ENCODE data around the gene PEAK1.

PEAK1 gene

DNA sequence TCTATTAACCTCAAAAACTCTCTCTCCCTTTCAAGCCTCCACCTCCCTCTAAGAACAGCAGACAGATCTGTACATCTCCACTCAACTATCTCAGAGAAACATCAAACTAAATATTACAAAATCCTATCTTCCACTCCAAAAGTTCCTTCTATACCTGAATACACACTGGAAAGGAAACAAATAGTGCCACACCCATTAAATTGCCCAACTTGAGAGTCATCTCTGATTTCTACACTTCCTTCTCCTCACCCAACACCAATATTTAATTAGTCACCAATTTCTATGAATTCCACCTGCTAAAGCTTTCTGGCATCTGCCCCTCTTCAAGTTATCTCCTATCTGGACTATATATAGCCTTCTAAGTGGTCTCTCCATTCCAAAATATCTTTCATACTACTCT is 65.8 kb downstream of the PEAK1 start:
- DNase-seq = no peak

DNA sequence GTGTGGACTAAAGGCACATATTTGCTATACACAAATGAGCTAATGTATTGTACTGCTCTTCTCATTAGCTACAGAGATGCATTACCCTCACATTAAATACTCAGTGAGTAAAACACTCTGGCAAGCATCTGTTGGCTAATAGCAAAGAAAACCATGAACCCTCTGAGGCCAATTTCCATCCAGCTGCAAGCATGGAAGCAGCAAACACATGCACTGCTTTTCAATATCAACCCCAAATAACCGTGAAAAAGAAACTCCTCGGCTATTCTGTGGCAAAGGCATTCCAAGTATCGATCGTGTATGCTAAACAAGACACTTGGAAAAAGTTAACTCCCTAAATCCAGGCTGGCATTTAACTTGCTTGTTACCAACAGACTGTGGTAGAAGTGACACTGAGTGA is 67.0 kb downstream of the PEAK1 start:
- DNase-seq = no peak

DNA sequence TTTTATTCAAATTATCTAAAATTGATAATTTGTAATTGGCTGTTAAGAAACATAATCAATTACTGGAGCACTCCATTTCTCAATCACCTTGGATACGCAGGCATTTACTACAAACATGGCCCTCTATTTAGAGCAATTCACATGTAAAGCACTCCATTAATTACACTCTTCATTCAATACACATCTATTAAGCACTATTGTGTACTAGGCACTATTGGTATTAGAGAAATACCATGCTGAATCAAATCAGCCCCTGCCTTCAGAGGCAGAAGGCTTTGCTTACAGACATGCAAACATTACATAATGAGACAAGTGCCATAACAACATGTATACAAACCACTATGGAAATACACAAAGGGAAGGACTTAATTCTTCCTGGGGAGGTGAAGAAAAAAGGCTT is 69.1 kb downstream of the PEAK1 start:
- no peak for DNase-seq

DNA sequence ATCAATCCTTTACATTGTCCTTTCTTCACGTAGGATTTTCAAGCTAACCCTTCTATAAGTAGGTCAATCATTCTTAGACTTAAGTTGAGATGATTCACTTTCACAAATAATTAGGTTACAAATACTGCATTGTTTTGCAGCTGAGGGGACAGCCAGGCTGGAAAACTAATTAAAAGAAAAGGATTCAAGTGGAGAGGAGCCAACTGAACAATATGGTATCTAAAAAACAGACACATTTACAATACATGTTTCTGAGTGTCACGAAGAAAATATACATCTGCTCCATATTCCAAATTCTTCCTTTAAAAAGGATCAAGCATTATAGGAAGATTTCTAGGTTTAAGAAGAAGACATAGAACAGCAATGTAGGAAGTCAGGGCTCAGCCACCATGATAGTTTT is 70.2 kb downstream of the PEAK1 start:
- no peak for DNase-seq

DNA sequence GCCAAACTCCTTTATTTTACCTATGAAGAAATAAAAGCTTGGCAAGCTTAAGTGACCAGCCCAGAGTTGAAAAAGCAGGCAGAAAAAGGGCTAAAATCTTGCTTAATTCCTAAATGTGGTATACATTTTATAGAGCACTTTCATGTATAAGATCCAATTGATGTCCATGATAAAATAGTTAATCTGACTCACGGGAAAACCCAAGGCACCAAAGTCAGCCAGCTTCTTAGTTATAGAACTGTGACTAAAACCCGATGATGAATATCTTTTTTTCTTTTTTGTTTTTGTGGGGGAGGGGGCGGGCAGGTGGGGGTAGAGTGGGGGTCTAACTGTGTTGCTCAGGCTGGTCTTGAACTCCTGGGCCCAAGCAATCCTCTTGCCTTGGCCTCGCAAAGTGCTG is 71.4 kb downstream of the PEAK1 start:
- no peak for DNase-seq

DNA sequence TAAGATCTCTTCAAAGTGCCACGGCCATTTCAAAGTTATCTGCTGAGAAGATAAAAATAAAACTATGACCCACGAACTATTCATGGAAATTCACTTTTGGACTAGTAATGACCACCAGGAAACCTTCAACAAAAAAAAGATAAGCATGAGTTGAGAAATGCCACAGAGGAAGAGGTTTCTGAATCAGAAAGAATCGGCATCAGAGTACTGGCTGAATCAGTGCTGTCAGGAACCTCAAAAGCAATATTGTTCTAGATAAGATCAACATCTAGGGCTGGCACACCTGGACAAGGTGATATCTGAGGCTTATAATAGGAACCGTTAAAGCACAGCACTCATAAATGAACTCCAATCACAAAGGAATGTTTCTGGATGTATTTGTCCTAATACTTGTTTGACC is 72.7 kb downstream of the PEAK1 start:
- no peak for DNase-seq

DNA sequence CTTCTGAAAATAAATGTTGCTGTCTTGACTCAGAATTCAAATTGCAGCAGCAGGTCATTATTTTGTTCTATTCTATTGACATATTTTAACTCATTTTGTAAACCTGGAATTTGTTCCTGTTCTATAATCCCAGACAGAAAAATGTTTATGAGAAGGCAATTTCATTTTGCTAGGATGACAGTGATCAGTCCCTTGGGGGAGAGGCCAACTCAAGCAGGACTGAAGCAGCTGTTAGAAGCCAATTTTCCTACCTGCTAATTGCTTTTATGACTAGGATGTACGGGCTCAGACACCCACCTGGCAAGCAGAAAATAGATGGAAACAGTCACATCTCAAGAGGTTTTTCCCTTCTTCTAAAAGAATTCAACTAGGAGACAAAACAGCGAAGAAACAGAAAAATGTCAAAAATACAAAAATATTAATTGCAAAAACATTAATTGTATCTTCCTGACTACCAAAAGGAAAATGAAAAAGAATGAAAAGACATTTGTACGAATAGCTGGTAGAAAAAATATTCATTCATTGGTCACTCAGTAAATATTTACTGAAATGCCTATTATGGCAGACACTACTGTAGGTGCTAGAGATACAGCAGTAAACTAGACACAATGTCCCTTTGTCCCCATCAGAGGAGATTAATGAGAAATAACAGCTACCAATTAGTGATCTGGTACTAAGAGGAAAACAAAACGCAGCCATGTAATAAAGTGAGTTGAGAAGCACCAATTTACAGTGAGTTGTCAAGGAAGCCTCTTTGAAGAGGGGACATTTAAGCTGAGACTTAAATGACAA is 73.5 kb downstream of the PEAK1 start:
- no peak for DNase-seq

DNA sequence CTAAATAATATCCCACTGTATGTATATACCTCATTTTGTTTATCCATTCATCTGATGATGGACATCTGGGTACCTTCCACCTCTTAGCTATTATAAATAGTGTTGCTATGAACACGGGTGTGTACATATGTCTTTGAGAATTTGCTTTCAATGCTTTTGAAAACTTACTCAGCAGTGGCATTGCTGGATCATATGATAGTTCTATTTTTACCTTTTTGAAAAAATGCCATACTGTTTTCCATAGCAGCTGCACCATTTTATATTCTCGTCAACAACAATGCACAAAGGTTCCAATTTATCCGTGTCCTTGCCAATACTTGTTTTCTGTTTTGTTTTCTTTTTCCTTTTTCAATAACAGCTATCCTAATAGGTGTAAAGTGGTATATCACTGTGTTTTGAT is 77.1 kb downstream of the PEAK1 start:
- no peak for DNase-seq

DNA sequence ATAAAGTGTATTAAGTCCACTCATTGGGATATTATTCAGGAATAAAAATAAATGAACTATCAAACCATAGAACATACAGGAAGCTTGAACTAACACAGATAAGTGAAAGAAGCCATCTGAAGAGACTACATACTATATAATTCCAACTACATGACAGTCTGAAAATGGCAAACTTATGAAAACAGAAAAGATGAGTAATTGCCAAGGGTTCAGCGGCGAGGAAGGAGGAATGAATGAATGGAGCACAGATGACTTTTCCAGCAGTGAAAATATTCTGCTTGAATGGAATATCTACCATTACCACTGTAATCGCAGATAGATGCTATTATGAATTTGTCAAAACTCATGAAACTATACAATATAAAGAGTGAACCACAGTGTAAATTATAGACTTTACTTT is 79.7 kb downstream of the PEAK1 start:
- DNase-seq = no peak

DNA sequence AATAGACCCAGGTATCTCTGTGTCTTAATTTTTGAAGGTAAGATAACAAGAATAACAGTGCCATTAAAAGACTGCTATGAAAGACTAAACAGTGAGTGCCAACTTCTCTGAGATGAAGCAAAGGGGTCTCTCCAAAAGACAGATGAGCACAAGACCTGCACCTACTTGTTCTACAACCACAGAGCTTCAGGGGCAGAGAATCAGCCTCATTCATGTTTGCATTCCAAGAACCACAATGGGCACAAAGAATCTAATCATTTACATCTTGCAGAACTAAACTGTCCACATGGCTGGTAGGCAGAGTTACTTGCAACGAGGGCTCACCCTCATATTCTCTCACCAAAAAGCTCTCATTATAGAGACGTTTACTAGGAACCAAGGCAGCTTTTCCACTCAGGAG is 83.9 kb downstream of the PEAK1 start:
- no peak for DNase-seq

DNA sequence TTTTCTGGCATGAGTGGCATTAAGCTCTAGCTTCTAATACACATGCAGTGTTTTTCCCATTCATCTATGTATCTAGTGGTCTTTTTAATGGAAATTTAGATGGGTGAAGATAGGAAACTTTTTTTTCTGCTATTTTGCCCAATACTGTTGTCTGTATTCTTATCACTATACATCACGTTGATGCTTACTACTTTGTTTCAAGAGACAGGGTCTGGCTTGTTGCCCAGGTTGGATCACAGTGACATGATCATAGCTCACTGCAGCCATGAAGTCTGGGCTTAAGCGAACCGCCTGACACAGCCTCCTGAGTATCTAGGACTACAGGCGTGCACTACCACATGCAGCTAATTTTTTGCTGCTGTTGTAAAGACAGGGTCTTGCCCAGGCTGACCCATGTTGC is 84.6 kb downstream of the PEAK1 start:
- no peak for DNase-seq

DNA sequence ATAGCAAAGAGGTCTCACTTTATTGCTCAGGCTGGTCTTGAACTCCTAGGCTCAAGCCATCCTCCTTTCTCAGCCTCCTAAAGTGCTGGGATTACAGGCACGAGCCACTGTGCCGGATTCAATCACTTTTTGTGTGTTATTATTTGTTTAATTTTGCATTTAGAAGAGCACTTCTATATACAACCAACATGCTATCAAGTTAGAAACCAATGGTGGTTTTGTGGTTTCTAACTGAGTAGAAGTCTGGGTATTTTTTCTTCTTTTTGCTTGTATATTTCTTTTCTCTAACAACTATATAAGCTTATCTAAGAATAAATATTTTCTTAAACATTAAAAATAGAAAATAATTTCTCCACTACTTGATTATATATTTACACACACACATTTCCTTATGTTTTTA is 86.7 kb downstream of the PEAK1 start:
- no peak for DNase-seq

DNA sequence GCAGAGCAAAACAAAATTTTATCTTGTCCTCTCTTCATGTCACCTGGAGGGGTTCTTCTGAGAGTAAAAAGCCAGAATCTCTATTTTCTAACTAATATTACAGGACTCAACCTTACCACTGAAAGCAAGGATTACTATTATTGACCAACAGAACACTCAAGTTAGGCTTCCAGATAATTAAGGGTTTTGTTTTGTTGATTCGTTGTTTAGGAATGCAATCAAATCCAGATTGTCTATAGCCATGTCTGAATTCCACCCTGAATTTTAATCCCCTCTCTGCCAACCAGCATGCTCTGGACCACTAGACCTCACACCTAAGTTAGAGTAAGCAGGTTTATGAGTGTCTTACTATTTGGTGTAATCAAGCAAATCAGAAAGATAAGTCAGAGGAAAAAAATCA is 90.7 kb downstream of the PEAK1 start:
- no peak for DNase-seq

DNA sequence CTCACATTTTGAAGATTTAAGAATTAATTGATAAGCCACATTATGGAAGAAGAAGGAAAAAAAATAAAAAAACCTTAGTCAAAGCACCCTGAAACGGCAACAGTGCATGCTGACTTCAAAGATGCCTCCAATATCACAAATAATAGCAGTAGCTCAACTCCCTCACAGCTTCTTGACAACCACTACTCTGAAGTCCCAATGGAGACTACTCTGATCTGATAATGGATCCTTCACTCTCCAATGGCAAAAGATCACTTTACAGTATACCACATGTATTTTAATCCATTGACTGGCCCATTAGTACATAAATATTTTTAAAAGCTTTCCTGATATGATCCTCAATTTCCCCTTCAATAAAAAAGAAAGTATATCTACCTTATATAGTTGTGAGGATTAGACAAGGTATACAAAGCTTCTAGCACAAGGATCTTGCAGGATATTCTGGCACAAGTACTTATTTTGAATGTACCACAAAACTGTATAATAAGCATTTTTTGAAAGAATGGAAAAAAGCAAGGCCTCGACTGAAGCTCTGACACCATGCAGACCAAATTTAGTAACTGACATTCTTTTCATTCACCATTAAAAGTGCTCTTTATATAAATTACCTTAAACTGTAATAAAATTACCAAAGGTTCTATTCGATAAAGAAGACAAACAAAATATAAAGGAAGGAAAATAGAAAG is 91.9 kb downstream of the PEAK1 start:
- DNase-seq = no peak

DNA sequence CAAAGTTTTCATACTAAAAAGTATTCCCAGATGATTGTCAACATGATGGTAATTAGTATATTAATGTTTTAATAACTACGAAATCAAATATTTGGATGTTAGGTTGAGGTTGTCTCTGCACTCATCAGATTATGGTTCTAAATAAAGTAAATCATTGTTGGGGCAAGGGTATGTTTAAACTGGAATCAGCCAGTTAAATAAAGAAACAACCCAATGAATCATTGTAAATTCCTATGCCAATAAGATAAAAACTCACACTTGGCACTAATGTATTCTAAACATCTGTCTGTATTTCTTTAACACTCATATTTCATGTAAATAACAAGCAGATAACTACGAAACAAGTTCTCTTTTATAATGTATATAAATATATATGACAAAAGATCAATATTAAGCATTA is 92.7 kb downstream of the PEAK1 start:
- no peak for DNase-seq

DNA sequence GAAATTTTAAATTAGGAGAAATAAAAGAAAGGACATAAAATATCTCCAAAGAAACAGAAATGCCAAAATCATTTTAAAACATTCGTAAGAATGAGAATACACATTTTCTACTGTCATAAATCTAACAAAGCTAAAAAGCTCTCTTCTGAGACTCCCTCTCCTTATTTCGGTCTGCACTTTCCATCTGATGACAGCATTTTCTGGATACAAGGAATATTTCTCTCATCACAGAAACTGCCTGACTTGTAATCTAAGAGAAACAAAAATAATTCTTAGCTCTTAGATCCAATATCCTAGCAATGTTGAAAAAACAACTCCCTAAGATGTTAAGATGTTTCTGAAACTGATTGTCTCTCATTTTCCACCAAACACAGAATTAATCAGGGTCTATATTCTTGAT is 93.5 kb downstream of the PEAK1 start:
- no peak for DNase-seq

DNA sequence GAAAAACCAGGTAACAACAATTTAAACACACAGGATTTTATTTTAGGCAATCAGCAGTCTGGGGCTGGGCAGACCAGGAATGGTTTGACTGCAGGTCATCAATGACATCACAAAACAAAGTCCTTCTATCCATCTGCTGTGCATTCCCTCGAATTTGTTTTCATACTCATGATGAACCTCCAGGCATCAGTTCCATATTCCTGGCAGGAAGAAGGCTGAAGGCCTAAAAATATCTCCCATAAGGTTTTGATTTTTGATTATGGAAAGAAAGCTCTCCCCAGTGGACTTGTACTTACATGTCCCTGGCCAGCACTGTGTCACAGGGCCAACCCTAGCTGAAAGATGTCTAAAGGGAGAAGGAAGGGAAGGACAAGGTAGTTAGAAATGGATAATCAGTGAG is 107.4 kb downstream of the PEAK1 start:
- DNase-seq = no peak

DNA sequence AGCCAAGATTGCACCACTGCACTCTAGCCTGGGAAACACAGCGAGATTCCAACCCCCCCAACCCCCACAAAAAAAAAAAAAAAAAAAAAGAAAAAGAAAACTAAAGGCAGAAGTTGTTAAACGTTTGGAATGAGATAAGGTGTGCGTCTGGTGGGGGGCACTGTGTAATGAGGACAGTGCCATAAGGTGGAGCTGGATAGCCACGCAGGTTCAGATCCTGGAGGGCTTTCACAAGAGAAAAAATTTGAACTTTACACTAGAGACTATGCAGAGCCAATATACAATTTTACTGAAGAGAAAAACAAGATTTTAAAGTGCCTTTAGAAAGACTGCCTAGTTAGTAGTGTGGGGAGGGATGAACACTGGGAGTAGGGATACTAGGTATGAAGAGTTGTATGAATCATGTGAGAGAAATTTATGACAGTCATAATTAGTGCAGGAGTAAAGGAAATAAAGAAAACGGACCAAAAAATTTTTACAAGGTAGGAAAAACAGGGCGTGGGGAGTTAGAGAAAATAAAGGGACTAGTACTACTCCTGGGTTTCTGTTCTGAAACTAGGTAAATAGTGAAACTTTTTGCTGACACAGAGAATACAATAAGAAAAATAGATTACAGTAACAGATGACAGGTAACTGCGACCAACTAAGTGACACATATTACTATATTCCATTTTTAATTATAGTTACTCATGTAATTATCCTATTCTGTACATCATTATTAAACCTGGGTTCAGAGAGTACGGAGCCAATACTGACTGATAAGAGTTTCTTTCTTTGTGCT is 108.1 kb downstream of the PEAK1 start:
- DNase-seq = no peak

DNA sequence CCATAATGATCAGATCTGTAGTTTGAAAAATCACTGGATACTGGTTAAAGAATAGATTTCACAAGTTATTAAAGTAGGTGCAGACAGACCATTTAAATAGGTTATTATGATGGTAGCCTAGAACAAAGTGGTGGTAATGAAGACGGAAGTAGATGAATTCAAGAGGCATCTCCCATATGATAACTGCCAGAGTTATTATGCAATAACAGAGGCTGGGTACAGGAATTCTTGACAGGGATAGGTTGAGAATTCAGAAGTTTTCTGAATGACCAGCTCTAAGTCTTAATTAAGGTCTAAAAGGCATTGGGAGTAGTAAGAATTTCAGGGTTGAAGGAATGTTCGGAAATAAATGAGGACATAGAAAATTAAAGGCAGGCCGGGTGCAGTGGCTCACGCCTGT is 108.9 kb downstream of the PEAK1 start:
- DNase-seq = no peak

DNA sequence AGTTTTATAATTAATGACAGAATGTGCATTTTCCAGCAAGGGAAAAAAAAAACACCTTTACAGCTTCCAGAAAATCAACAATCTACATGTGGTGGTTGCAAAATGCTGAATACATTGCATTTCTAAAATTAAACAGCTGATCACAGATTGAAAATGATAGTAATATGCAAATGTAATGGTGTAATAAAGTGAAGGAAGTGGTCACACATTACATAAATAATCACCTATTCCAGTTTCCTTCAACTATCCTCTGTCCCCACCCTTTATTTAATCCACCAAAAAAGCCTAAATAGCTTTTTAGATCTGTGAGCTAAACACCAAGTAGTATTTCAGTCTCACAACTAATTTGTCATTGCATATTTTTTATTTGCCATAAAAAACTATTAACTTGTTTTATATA is 110.5 kb downstream of the PEAK1 start:
- no peak for DNase-seq

DNA sequence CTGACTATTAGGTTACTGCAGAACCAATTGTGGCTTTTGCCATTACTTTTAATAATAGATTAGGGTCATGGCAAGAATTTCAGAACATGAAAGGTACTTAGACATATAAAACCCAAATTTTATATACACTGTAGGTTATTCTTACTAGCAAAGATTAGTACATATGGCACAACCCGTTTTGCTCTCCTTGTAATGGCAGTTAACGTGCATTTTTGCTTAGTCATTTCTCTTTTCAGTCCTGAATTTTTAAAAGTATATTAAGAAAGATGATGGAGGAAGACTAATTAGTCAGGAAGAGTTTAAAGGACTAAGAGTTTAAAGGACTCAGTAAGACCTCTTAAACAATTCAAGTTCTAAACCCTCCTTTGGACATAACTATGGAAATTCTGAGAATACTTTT is 114.0 kb downstream of the PEAK1 start:
- DNase-seq = no peak

DNA sequence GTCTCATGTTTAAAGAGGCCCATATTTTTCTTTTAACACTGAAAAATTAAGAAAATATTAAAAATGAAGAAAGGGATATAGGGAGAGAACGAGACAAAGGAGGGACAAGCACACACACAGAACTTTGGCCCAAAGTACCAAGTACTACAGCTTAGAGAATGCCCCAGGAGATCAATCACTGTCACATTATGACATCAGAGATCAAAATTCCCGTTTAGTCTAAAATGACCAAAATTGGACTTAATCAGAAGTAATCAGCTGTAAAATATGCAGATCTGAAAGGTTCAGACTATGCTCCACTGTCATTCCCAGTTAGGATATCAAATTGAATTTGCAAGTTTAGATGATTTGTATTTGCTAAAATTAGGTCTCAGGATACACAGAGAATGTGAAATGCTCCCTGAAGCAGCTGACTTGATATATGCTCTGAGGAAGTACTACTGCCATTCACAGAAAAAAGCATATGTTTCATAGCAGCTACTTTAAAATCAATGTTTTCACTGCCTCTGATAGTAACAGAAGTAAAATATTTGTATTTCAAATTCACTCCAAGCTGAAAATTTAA is 123.0 kb downstream of the PEAK1 start:
- no peak for DNase-seq

DNA sequence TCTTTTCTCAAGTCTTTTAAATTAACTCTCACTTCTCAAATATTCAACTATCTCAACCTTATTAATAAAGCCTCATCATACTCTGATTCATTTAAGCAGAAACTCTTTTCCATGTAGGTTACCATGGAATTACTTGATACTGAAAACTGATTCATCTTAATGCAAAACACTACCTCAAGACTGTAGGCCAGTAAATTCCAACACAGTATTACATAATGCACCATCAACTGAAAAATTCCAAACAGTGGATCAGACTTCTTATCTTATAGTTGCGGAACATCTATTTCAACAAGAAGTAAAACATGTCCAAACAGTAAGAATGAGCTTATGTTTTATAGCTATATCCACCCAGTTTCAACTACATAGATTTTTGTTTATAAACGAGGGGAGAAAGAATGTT is 124.5 kb downstream of the PEAK1 start:
- no peak for DNase-seq
